Measurements from ENCODE around the gene APC2. TPM values are rescaled to one million over a fixed set of nuclear protein-coding genes. Genes with fewer than 3 reads are reported as not detected.
"Not testable (repeated sequence)": the region's sequence is repeated elsewhere in the genome, so short reads cannot be mapped to it uniquely, and the experiment has no call there.

Gene APC2
- total RNA-seq, 1 experiment from 2014 or later = not detected

GRCh38 chr19:1412995-1413800 is 36.7 kb upstream of the APC2 start:
- DNase-seq (ENCODE audit: low read depth) = no peak
- in situ Hi-C loops (cut with HindIII; ENCODE audit: low pct_unique_long_range_greater_than_20kb, low sequenced_read_pairs) = no loop called here

GRCh38 chr19:1416014-1416841 is 33.7 kb upstream of the APC2 start:
- no peak for DNase-seq (ENCODE audit: low read depth)
- in situ Hi-C loops (cut with HindIII; ENCODE audit: low pct_unique_long_range_greater_than_20kb, low sequenced_read_pairs) = no loop called here

- DNase-seq (ENCODE audit: low read depth) = no peak
- in situ Hi-C loops (cut with HindIII; ENCODE audit: low pct_unique_long_range_greater_than_20kb, low sequenced_read_pairs) = no loop called here
Observed at GRCh38 chr19:1417145-1417544, 32.8 kb upstream of the APC2 start.

GRCh38 chr19:1417681-1418495 is 32.0 kb upstream of the APC2 start:
- no peak for DNase-seq (ENCODE audit: low read depth)
- in situ Hi-C loops (cut with HindIII; ENCODE audit: low pct_unique_long_range_greater_than_20kb, low sequenced_read_pairs) = no loop called here

- in situ Hi-C loops (cut with HindIII; ENCODE audit: low pct_unique_long_range_greater_than_20kb, low sequenced_read_pairs) = no loop called here
- no peak for DNase-seq (ENCODE audit: low read depth)
Observed at GRCh38 chr19:1418496-1418775, 31.5 kb upstream of the APC2 start.

GRCh38 chr19:1418951-1419738 is 30.8 kb upstream of the APC2 start:
- in situ Hi-C loops (cut with HindIII; ENCODE audit: low pct_unique_long_range_greater_than_20kb, low sequenced_read_pairs) = no loop called here
- DNase-seq (ENCODE audit: low read depth) = no peak

GRCh38 chr19:1420085-1420484 is 29.8 kb upstream of the APC2 start:
- DNase-seq (ENCODE audit: low read depth); in situ Hi-C loops (cut with HindIII; ENCODE audit: low pct_unique_long_range_greater_than_20kb, low sequenced_read_pairs): not testable (repeated sequence)

- no peak for DNase-seq (ENCODE audit: low read depth)
- in situ Hi-C loops (cut with HindIII; ENCODE audit: low pct_unique_long_range_greater_than_20kb, low sequenced_read_pairs) = no loop called here
Observed at GRCh38 chr19:1420590-1420989, 29.3 kb upstream of the APC2 start.

- no peak for DNase-seq (ENCODE audit: low read depth)
- in situ Hi-C loops (cut with HindIII; ENCODE audit: low pct_unique_long_range_greater_than_20kb, low sequenced_read_pairs) = no loop called here
Observed at GRCh38 chr19:1421218-1421957, 28.5 kb upstream of the APC2 start.

GRCh38 chr19:1421958-1422305 is 28.0 kb upstream of the APC2 start:
- in situ Hi-C loops (cut with HindIII; ENCODE audit: low pct_unique_long_range_greater_than_20kb, low sequenced_read_pairs) = no loop called here

GRCh38 chr19:1422360-1422759 is 27.6 kb upstream of the APC2 start:
- in situ Hi-C loops (cut with HindIII; ENCODE audit: low pct_unique_long_range_greater_than_20kb, low sequenced_read_pairs) = no loop called here
- DNase-seq (ENCODE audit: low read depth) = no peak

More at GRCh38 chr19:1421958-1422305, 28.0 kb upstream of the APC2 start:
- no peak for DNase-seq (ENCODE audit: low read depth)

- no peak for DNase-seq (ENCODE audit: low read depth)
- in situ Hi-C loops (cut with HindIII; ENCODE audit: low pct_unique_long_range_greater_than_20kb, low sequenced_read_pairs) = no loop called here
Observed at GRCh38 chr19:1422943-1423342, 27.0 kb upstream of the APC2 start.

GRCh38 chr19:1423436-1424191 is 26.3 kb upstream of the APC2 start:
- in situ Hi-C loops (cut with HindIII; ENCODE audit: low pct_unique_long_range_greater_than_20kb, low sequenced_read_pairs) = no loop called here

GRCh38 chr19:1424192-1424955 is 25.5 kb upstream of the APC2 start:
- in situ Hi-C loops (cut with HindIII; ENCODE audit: low pct_unique_long_range_greater_than_20kb, low sequenced_read_pairs) = no loop called here
- DNase-seq (ENCODE audit: low read depth) = no peak

More at GRCh38 chr19:1423436-1424191, 26.3 kb upstream of the APC2 start:
- no peak for DNase-seq (ENCODE audit: low read depth)

- in situ Hi-C loops (cut with HindIII; ENCODE audit: low pct_unique_long_range_greater_than_20kb, low sequenced_read_pairs) = no loop called here
- DNase-seq (ENCODE audit: low read depth) = no peak
Observed at GRCh38 chr19:1425102-1425837, 24.7 kb upstream of the APC2 start.

- DNase-seq (ENCODE audit: low read depth) = no peak
- in situ Hi-C loops (cut with HindIII; ENCODE audit: low pct_unique_long_range_greater_than_20kb, low sequenced_read_pairs) = no loop called here
Observed at GRCh38 chr19:1425902-1426301, 24.0 kb upstream of the APC2 start.

Data from Caki2 (cell line).